Left kidney (tissue), 8 donors: ENCODE data around the gene SLC10A7. TPM values are rescaled to one million over a fixed set of nuclear protein-coding genes. Genes with fewer than 3 reads are reported as not detected.

ENCODE experiments used
- DNase-seq: peaks from one replicate; pipeline ENCODE4 v3.0.0-alpha.2; 2013
- long read RNA-seq, 8 donors: transcript quantifications; one replicate each; lab custom pipeline, GENCODE V29; 2026
- polyA plus RNA-seq: library from polyadenylated mRNA; unstranded; fragments of 120-200 nt; gene quantifications from one replicate; pipeline ENCODE4 v1.2.1, GENCODE V29; 2013; ENCODE audit not compliant: insufficient read length

Gene SLC10A7
- 15.6 TPM for polyA plus RNA-seq
- long read RNA-seq, donor 1, partial matches to known transcripts: 0 of 3 reads
- long read RNA-seq, donor 1, other reads (novel, unspliced or antisense): 0 of 3 reads
- long read RNA-seq, donor 2, partial matches to known transcripts: 0 of 1 reads
- long read RNA-seq, donor 2, other reads (novel, unspliced or antisense): 0 of 1 reads
- long read RNA-seq, donor 3: 0 reads
- long read RNA-seq, donor 4: 0 reads
- long read RNA-seq, donor 5, partial matches to known transcripts: 0 of 3 reads
- long read RNA-seq, donor 5, other reads (novel, unspliced or antisense): 0 of 3 reads
- long read RNA-seq, donor 6, partial matches to known transcripts: 0 of 2 reads
- long read RNA-seq, donor 6, other reads (novel, unspliced or antisense): 0 of 2 reads
- long read RNA-seq, donor 7, partial matches to known transcripts: 0 of 1 reads
- long read RNA-seq, donor 7, other reads (novel, unspliced or antisense): 0 of 1 reads
- long read RNA-seq, donor 8: 0 reads

- peak; percentile 80 for DNase-seq
These were observed at the start of gene SLC10A7 for GRCh38 chr4:146521541-146522097. Gene SLC10A7 (minus strand): TSS chr4:146521940. CDS start chr4:146521717, 223 bp downstream.

GRCh38 chr4:146567396-146567795 is 45.7 kb upstream of the SLC10A7 start:
- no peak for DNase-seq

DNA sequence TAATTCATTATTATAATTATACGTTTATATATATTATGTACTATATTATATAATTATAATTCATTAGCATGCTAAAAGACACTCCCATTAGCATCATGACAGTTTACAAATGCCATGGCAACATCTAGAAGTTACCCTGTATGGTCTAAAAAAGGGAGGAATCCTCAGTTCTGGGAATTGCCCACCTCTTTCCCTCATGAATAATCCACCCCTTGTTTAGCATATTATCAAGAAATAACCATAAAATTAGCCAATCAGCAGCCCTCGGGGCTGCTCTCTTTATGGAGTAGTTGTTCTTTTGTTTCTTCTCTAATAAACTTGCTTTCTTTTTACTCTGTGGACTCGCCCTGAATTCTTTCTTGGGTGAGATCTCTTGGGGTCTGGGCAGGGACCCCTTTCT is 42.8 kb upstream of the SLC10A7 start:
- no peak for DNase-seq

DNA sequence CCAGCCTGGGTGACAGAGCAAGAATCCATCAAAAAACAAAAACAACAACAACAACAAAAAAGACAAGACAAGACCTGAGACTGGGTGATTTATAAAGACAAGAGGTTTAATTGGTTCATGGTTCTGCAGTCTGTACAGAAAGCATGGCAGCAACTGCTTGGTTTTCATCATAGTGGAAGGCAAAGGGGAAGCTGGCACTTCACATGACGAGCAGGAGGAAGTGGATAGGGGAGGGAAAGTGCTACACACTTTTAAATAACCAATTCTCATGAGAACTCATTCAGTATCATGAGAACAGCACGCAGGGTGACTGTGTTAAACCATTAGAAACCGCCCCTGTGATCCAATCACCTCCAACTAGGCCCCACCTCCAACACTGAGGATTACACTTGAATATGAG is 28.4 kb upstream of the SLC10A7 start:
- DNase-seq: no peak

DNA sequence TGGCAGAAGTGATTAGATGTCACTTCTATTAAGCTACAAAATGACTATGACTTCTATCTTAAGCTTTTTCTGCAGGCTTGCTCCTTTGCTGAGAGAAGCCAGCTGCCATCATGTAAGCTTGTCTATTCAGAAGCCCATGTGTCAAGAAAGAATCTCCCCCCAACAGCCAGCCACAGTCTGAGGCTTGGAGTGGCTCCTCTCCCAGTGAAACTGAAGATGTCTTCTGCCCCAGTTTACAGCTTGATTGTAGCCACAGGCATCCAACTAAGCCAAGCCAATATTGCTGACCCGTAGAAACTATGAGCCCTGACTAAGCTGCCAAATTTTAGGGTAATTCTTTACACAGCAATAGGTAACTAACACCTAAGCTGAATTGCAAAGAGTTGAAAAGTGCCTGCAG is 26.7 kb upstream of the SLC10A7 start:
- no peak for DNase-seq

- DNase-seq: no peak
These were observed 23.4 kb upstream of the SLC10A7 start for GRCh38 chr4:146545102-146545501.

DNA sequence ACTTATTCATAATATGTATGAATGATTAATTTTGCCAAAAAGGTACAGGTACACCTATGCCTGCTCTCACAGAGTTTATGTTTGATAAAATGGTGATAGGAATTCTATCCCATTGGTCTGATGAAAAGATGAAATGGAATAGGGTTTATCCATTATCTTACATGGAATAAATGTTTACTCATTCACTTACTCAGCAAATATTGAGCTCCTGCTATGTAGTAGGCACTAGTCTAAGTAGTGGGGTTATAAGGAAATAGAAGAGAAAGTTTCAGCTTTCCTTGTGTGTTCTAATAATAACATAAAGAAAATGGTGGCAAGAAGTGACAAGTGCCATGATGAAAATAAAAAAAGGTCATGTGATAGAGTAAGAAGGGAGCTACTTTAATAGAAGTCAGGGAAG is 12.4 kb upstream of the SLC10A7 start:
- DNase-seq: no peak

DNA sequence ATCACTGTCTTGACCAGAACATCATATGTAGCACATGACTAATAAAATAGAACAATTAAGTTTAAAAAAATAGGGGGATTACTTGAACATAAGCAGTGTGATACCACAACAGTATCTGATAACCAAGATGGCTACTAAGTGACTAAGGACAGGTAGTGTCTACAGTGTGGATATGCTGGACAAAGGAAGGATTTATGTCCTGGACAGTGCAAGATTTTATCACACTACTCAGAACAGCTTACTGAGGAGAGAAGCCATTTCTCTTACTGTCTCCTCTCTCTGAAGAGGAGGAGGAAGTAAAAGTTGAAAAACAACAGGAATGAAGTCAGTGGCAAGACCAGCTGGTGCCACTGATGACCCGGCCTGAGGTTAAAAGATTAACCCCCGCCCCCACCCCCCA is 4.0 kb upstream of the SLC10A7 start:
- DNase-seq: no peak

DNA sequence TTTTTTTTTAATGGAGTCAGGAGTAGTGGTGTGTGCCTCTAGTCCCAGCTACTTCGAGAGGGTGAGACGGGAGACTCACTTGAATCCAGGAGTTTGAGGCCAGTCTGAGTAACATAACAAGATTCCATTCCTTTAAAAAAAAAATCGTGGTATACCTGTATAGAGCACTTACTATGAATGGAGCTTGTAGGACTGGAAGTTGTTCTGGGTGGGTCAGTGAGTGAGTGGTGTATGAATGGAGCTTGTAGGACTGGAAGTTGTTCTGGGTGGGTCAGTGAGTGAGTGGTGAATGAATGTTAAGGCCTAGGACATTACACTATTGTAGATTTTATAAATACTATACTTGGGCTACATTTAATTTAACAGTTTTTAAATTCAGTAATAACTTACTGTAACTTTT is 2.9 kb upstream of the SLC10A7 start:
- no peak for DNase-seq

GRCh38 chr4:146522869-146523205 is 1.1 kb upstream of the SLC10A7 start:
- DNase-seq: peak; percentile 24

GRCh38 chr4:146522098-146522868 is 543 bp upstream of the SLC10A7 start:
- peak; percentile 89 for DNase-seq

- peak; percentile 66 for DNase-seq
These were observed 722 bp downstream of the SLC10A7 start for GRCh38 chr4:146520896-146521540.

- no peak for DNase-seq
These were observed 6.9 kb downstream of the SLC10A7 start for GRCh38 chr4:146514651-146515357.

DNA sequence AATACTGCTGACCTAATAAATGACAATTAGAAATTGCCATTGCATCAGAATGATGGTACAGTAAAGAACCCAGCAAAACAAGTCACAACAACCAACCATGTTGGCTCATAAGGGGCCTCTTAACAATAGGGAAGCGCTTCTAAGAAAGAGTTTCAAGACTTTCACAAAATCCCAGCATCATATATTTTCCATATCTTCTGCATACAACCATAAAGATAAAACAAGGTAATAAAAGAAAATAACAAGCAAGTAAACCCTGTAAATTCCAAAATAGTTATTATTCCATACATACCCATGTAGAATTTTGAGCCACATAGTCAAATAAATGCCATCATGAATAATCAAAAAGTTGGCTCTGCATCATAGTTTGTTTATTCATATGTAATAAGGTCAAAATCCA is 8.2 kb downstream of the SLC10A7 start:
- DNase-seq: no peak

GRCh38 chr4:146511381-146511780 is 10.4 kb downstream of the SLC10A7 start:
- DNase-seq: no peak

GRCh38 chr4:146510942-146511341 is 10.8 kb downstream of the SLC10A7 start:
- no peak for DNase-seq

DNA sequence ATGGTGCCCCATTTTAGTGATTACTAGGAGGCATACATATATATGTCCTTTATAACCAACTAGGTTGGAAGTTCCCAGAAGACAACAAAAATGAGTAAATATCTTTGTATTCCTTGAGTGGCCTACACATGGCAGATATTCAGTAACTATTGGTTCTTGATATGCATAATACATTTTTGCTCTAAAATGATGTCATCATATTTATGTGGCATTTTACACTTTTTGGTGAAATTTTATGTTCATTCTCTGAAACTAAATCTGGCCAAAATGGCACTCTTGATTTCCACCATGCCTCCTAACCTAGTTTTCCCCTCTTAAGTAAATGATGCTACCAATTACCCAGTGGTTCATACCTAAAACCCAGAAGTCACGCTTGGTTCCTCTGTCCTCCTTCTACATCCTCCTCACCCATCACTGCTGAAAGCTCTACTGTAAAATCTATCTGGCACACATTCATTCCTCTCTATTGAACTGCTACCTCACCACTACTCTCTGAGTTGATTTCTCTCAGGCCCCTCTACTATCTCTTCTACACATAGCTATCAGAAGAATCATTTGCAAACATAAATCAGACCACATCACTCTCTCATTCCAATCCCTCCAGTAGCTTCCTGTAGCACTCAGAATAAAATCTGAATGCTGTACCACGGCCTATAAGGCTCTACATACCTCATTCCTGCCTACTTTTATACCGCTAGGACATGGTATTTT is 13.4 kb downstream of the SLC10A7 start:
- no peak for DNase-seq

- no peak for DNase-seq
These were observed 14.1 kb downstream of the SLC10A7 start for GRCh38 chr4:146507632-146508031.

GRCh38 chr4:146506272-146506671 is 15.5 kb downstream of the SLC10A7 start:
- no peak for DNase-seq

- no peak for DNase-seq
These were observed 21.5 kb downstream of the SLC10A7 start for GRCh38 chr4:146500216-146500615.

DNA sequence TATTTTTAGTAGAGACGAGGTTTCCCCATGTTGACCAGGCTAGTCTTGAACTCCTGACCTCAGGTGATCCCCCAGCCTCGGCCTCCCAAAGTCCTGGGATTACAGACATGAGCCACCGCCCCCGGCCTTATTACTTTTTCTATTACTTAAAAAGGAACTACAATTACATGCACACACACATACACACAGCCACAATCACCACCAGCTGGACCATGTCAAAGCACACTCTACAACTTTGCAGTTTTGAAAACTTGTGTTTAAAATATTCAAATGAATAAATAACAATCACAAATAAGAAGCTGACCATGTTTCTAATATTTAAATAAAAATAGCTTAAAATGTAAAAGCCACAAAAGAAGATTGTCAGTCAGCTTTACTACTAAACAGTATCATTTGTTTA is 23.4 kb downstream of the SLC10A7 start:
- no peak for DNase-seq
